Glutamatergic neuron (in vitro differentiated cells): ENCODE measurements around the gene CALML6. TPM values are rescaled to one million over a fixed set of nuclear protein-coding genes. Genes with fewer than 3 reads are reported as not detected.
A peak's percentile ranks its signal among the peaks of the same experiment; 100 is the strongest.

Source experiments
- DNase-seq: peaks from one replicate; pipeline ENCODE4 v3.0.0; 2022
- H3K27ac Mint-ChIP-seq: one replicate; pipeline ENCODE4 v1.8.0; 2020; ENCODE audit warnings: mild to moderate bottlenecking, mixed read lengths, inconsistent platforms; ENCODE audit not compliant: unreplicated experiment
- H3K27me3 Mint-ChIP-seq: one replicate; pipeline ENCODE4 v1.8.0; 2020; ENCODE audit warnings: mild to moderate bottlenecking, moderate library complexity, mixed read lengths, inconsistent platforms; ENCODE audit not compliant: unreplicated experiment
- H3K36me3 Mint-ChIP-seq: one replicate; pipeline ENCODE4 v1.8.0; 2020; ENCODE audit warnings: mild to moderate bottlenecking, mixed read lengths, inconsistent platforms; ENCODE audit not compliant: unreplicated experiment
- H3K4me1 Mint-ChIP-seq: one replicate; pipeline ENCODE4 v1.8.0; 2020; ENCODE audit warnings: mild to moderate bottlenecking, low read depth, mixed read lengths, inconsistent platforms; ENCODE audit not compliant: unreplicated experiment
- H3K4me3 Mint-ChIP-seq: one replicate; pipeline ENCODE4 v1.8.0; 2020; ENCODE audit warnings: mild to moderate bottlenecking, mixed read lengths, inconsistent platforms; ENCODE audit not compliant: unreplicated experiment
- H3K9me3 Mint-ChIP-seq: one replicate; pipeline ENCODE4 v1.8.0; 2020; ENCODE audit warnings: mild to moderate bottlenecking, moderate library complexity, mixed read lengths, inconsistent platforms; ENCODE audit not compliant: unreplicated experiment
- total RNA-seq: library from RNA; stranded (reverse); fragmentation: NEBNext Ultra II Directional; extraction: Animal tissue kit (Norgen Biotek cat#: 25700); gene quantifications from one replicate; pipeline ENCODE4 v1.2.1, GENCODE V29; 2021; ENCODE audit not compliant: unreplicated experiment
- TF ChIP-seq, protein P1 (sequence below): fragments of 200-600 bp; sonication (generic); IDR thresholded peaks from one replicate; pipeline ENCODE4 v1.5.0; 2021; ENCODE audit not compliant: partially characterized antibody, unreplicated experiment

CALML6 gene
- total RNA-seq, 1 donor from 2014 or later = 5.2 TPM

DNA sequence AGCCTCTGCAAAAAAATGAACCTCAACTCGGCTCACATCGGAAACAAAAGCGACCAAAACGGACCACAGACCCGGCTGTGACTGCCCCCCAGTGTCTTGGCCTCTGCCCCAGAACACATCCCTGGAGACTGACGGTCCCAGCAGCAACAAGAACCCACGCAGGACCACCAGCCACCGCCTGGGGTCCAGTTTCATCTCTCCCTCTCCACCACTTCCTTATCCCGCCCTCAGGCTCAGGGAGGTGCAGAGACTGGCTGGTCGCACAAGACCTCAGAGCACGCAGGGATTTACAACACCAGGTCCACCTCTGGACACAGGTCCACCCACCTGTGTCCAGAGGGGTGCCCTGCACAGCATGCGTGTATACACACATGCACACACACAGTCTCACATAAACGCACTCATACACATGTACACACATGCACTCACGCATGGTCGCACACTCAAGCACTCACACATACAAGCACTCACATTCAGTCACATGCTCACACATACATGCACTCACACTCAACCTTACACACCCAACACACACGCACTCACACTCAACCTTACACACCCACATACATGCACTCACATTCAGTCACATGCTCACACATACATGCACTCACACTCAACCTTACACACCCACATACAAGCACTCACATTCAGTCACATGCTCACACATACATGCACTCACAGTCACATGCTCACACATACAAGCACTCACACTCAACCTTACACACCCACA, 22.7 kb downstream of the CALML6 start:
- Mint-ChIP-seq H3K4me3 (no peak overlapping the region), H3K27me3 (peaks cover 4% of the 10 kb centered on the region), H3K4me1 (no peaks in the 10 kb centered on the region), H3K27ac (no peak overlapping the region), H3K9me3 (peaks cover 1% of the 10 kb centered on the region), H3K36me3 (no peaks in the 10 kb centered on the region)
- TF ChIP-seq, protein P1, sequence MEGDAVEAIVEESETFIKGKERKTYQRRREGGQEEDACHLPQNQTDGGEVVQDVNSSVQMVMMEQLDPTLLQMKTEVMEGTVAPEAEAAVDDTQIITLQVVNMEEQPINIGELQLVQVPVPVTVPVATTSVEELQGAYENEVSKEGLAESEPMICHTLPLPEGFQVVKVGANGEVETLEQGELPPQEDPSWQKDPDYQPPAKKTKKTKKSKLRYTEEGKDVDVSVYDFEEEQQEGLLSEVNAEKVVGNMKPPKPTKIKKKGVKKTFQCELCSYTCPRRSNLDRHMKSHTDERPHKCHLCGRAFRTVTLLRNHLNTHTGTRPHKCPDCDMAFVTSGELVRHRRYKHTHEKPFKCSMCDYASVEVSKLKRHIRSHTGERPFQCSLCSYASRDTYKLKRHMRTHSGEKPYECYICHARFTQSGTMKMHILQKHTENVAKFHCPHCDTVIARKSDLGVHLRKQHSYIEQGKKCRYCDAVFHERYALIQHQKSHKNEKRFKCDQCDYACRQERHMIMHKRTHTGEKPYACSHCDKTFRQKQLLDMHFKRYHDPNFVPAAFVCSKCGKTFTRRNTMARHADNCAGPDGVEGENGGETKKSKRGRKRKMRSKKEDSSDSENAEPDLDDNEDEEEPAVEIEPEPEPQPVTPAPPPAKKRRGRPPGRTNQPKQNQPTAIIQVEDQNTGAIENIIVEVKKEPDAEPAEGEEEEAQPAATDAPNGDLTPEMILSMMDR = no peak
- DNase-seq = peak; percentile 16

DNA sequence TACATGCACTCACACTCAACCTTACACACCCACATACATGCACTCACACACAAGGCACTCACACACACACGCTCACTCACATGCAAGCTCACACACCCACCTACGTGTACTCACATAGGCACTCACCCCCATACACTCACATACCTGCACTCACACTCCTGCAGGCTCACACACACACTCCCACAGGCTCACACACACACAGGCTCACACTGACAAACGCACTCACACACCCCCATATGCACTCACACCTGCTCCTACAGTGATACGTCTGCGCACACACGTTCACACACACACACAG, 23.2 kb downstream of the CALML6 start:
- Mint-ChIP-seq H3K27ac (no peak overlapping the region), H3K4me1 (no peaks in the 10 kb centered on the region), H3K27me3 (peaks cover 6% of the 10 kb centered on the region), H3K9me3 (peaks cover 1% of the 10 kb centered on the region), H3K4me3 (no peak overlapping the region), H3K36me3 (no peaks in the 10 kb centered on the region)
- no peak for DNase-seq
- TF ChIP-seq, protein P1 = no peak

DNA sequence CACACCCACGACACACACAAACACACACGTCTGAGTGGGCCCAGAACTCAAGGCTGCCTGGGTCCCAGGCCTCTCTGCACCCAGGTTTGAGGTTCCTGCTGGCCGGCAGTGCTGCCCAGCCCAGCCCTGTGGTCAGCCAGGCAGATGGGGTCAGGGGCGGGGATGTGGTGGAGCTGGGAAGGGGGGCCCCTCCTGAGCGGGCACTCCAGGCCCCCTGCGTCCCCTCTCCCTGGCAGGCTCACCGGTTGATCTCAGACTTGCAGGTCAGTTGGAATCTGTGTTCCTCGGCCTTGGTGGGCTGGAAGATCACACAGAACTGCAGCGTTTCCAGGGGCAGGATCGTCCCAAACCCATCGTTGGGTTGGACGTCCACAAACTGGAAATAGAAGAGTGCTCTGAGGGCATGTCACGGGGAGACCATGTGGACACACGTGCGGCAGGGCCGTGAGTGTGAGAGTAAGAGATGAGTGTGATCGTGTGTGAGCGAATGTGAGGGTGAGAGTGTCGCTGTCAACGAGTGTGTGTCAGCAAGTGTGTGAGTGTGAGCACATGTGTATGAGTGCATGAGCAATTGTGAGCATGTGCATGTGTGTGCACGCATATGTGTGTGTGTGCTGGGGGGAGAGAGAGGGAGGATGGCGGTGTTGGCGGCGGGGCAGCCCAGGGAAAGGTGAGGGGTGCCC, 23.7 kb downstream of the CALML6 start:
- DNase-seq = no peak
- H3K27ac Mint-ChIP-seq = no peak overlapping the region
- H3K27me3 Mint-ChIP-seq = peaks cover 6% of the 10 kb centered on the region
- H3K4me1 Mint-ChIP-seq = no peaks in the 10 kb centered on the region
- H3K4me3 Mint-ChIP-seq = no peak overlapping the region
- peaks cover 1% of the 10 kb centered on the region for H3K9me3 Mint-ChIP-seq
- no peaks in the 10 kb centered on the region for H3K36me3 Mint-ChIP-seq
- TF ChIP-seq, protein P1 = no peak

DNA sequence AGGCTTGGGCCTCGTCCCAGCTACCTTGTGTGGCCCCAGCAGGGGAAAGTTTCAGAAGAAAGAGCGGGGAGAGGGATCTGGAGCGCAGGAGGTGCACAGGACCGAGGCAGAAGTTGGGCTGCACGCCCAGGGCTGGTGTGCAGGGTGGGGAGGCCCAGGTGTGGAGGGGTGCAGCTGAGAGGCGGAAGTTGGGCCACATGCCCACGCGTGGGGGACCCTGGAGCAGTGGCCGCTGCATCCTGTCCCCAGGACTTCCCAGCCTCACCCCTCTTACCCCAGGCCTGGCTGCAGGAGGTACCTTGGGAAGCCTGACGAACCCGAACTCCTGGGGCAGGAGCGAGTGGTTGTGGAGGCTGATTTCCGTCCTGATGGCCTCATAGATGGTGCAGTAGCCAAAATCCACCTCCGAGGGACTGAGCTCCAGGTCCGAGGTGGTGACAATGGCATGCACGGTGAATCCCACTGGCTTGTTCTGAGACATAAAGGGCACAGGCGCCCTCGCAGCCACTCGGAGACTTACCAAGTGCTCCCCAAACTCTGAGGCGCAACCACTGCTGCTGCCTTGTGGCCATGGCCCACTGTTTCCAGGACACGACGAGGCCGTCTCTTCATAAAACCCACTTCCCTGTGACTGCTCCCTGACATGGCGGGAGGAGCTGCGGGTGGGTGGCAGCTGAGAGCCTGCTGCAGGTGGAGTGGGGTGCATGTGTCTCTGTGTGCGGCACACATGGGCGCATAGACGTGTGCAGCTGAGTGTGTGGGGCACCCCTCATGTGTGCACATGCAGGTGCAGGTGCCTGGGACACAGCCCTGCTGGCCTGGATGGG, 24.4 kb downstream of the CALML6 start:
- H3K9me3 Mint-ChIP-seq = peaks cover 1% of the 10 kb centered on the region
- TF ChIP-seq, protein P1 = no peak
- H3K4me1 Mint-ChIP-seq = no peaks in the 10 kb centered on the region
- H3K4me3 Mint-ChIP-seq = no peak overlapping the region
- H3K27ac Mint-ChIP-seq = no peak overlapping the region
- H3K36me3 Mint-ChIP-seq = no peaks in the 10 kb centered on the region
- peaks cover 7% of the 10 kb centered on the region for H3K27me3 Mint-ChIP-seq
- DNase-seq = no peak

DNA sequence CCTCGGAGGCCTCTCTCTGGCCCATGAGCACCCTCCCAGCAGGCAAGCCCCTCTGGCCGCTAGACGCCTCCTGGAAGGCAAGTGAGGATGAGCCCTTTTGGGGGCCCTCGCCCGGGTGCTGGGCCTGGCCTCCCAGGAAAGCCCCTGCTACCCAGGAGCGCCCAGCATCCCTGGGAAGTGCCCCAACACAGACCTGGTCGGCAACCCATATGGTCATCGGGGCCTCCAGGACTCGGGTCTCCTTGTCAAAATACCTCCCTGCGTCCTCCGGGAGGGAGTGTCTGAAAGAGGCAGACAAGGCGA, 25.0 kb downstream of the CALML6 start:
- no peak overlapping the region for H3K27ac Mint-ChIP-seq
- peaks cover 7% of the 10 kb centered on the region for H3K27me3 Mint-ChIP-seq
- H3K4me1 Mint-ChIP-seq = no peaks in the 10 kb centered on the region
- no peak overlapping the region for H3K4me3 Mint-ChIP-seq
- H3K9me3 Mint-ChIP-seq = peaks cover 1% of the 10 kb centered on the region
- no peaks in the 10 kb centered on the region for H3K36me3 Mint-ChIP-seq
- TF ChIP-seq, protein P1 = no peak
- DNase-seq = no peak
